GM19238 (cell line): ENCODE data around the gene C1QTNF7.

Experiments
- DNase-seq: peaks from one replicate; pipeline ENCODE4 v3.0.0; 2011; ENCODE audit warnings: low spot score; ENCODE audit not compliant: insufficient read length

The C1QTNF7 gene

GRCh38 chr4:15413623-15414019 is 14.2 kb upstream of the C1QTNF7 start:
- DNase-seq = no peak

GRCh38 chr4:15414551-15415091 is 13.2 kb upstream of the C1QTNF7 start:
- DNase-seq = no peak

- DNase-seq = no peak
Observed at GRCh38 chr4:15416357-15417232, 11.2 kb upstream of the C1QTNF7 start.

GRCh38 chr4:15417233-15417660 is 10.6 kb upstream of the C1QTNF7 start:
- DNase-seq = no peak

- no peak for DNase-seq
Observed at GRCh38 chr4:15418956-15419355, 8.9 kb upstream of the C1QTNF7 start.

- DNase-seq = no peak
Observed at GRCh38 chr4:15420642-15421041, 7.2 kb upstream of the C1QTNF7 start.

GRCh38 chr4:15423285-15423711 is 4.5 kb upstream of the C1QTNF7 start:
- no peak for DNase-seq

GRCh38 chr4:15425520-15425919 is 2.3 kb upstream of the C1QTNF7 start:
- no peak for DNase-seq

GRCh38 chr4:15427161-15427560 is 672 bp upstream of the C1QTNF7 start:
- DNase-seq = no peak

GRCh38 chr4:15428611-15429010 is 778 bp downstream of the C1QTNF7 start:
- DNase-seq = no peak

- no peak for DNase-seq
Observed at GRCh38 chr4:15434091-15434490, 6.3 kb downstream of the C1QTNF7 start.

GRCh38 chr4:15434676-15435075 is 6.8 kb downstream of the C1QTNF7 start:
- no peak for DNase-seq

- DNase-seq = no peak
Observed at GRCh38 chr4:15436513-15436912, 8.7 kb downstream of the C1QTNF7 start.

- DNase-seq = no peak
Observed at GRCh38 chr4:15438939-15439524, 11.2 kb downstream of the C1QTNF7 start.

- DNase-seq = no peak
Observed at GRCh38 chr4:15443371-15444160, 15.7 kb downstream of the C1QTNF7 start.

- DNase-seq = no peak
Observed at GRCh38 chr4:15444276-15444675, 16.4 kb downstream of the C1QTNF7 start.

GRCh38 chr4:15444879-15445547 is 17.2 kb downstream of the C1QTNF7 start:
- no peak for DNase-seq

- no peak for DNase-seq
Observed at GRCh38 chr4:15451181-15451865, 23.5 kb downstream of the C1QTNF7 start.

- no peak for DNase-seq
Observed at GRCh38 chr4:15451866-15452765, 24.3 kb downstream of the C1QTNF7 start.

GRCh38 chr4:15455290-15455689 is 27.5 kb downstream of the C1QTNF7 start:
- DNase-seq = no peak
